Measurements from ENCODE around the gene RALA.

RALA gene

DNA sequence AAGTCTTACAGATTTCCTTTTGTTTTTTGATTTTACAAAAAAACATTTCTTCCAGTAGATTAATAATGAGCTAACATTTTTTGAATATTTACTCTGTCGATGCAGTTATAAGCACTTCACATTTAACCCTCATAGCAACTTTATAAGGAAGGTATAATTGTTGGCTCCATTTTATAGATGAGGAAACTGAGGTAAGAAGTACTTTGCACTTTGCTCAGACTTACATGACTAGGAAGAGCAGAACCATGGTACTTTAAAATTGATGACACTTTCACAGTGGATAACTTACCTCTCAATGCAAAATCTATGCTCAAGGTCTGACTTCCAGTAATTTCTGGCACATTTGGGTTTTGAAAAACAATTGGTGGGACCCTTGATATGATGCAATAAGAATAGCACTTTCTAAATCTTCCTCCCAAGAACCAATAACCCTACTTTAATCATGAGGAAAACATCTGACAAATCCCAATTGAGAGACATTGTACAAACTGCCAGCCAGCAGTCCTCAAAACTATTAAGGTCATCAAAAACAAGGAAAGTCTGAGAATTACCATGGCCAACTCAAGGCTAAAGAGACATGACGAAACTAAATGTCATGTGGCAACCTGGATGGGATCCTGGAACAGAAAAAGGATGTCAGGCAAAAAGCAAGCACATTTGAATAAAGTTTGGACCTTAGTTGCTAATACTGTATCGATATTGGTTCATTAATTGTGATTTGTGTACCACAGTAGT lies 72.6 kb downstream of the RALA start:
- peaks cover 12 to 55% (median 37%) of the 10 kb centered on the region in 4 experiments for H3K36me3 ChIP-seq (ENCODE audit: control insufficient read depth in 4 of 4, insufficient read depth in 4 of 4, low read length in 3 of 4)

DNA sequence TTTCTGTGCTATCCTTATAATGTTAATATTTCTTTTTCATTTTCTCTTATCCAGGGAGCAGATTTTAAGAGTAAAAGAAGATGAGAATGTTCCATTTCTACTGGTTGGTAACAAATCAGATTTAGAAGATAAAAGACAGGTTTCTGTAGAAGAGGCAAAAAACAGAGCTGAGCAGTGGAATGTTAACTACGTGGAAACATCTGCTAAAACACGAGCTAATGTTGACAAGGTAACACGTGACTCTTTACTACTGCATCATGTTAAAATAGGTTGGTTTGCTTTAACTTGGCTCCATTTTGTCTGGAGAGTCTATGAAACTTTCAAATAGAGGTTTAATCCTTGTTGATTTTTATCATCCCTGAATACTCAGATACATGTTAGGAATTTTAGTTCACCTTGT lies 73.3 kb downstream of the RALA start:
- Histone ChIP-seq H3K36me3 (ENCODE audit: control insufficient read depth in 4 of 4, insufficient read depth in 4 of 4, low read length in 3 of 4) (peaks cover 12 to 49% (median 35%) of the 10 kb centered on the region in 4 experiments), H3K4me1 (ENCODE audit: control extremely low read depth in 1 of 4, control insufficient read depth in 4 of 4, insufficient read depth in 4 of 4, low read length in 3 of 4) (peaks cover 6 to 30% (median 19%) of the 10 kb centered on the region in 4 experiments), H3K4me3 (ENCODE audit: control insufficient read depth in 1 of 7, extremely low read depth in 1 of 7, insufficient read depth in 4 of 7, low read depth in 2 of 7, low read length in 6 of 7) (no peak overlapping the region), H3K27me3 (replicated peaks in 2 of 5; ENCODE audit: control insufficient read depth in 4 of 5, insufficient read depth in 5 of 5, low read length in 4 of 5) (no peaks in the 10 kb centered on the region), H3K27ac (ENCODE audit: insufficient read depth in 1 of 2, low read depth in 1 of 2, low read length in 2 of 2, poor library complexity in 1 of 2, severe bottlenecking in 2 of 2) (no peak overlapping the region), H3K9me3 (ENCODE audit: control extremely low read depth in 1 of 5, control insufficient read depth in 4 of 5, insufficient read depth in 2 of 5, low read depth in 1 of 5, low read length in 4 of 5) (no peaks in the 10 kb centered on the region)
- no peak for DNase-seq
- ChIA-PET CTCF (interaction anchor here (1.2 to 2.3 kb wide), 3 partner anchors 14 to 116 kb away, joined by 3 to 8 read pairs (median 4); no protein-coding TSS in a partner anchor), POLR2A (no interaction called here)
- 92% methylated on average over 2 of the region's 3 CpGs for WGBS (ENCODE audit: insufficient coverage)

More for the DNA sequence above, 72.6 kb downstream of the RALA start:
- no peak overlapping the region for H3K4me3 ChIP-seq (ENCODE audit: control insufficient read depth in 1 of 7, extremely low read depth in 1 of 7, insufficient read depth in 4 of 7, low read depth in 2 of 7, low read length in 6 of 7)
- CTCF ChIA-PET, result interaction anchor here (0.8 to 2.3 kb wide), 5 partner anchors 11 to 116 kb away, joined by 3 to 8 read pairs (median 4); no protein-coding TSS in a partner anchor
- H3K27ac ChIP-seq (ENCODE audit: insufficient read depth in 1 of 2, low read depth in 1 of 2, low read length in 2 of 2, poor library complexity in 1 of 2, severe bottlenecking in 2 of 2), result no peak overlapping the region
- 100% methylated on average over 1 of the region's 3 CpGs for WGBS (ENCODE audit: insufficient coverage)
- H3K4me1 ChIP-seq (ENCODE audit: control extremely low read depth in 1 of 4, control insufficient read depth in 4 of 4, insufficient read depth in 4 of 4, low read length in 3 of 4), result peaks cover 5 to 28% (median 18%) of the 10 kb centered on the region in 4 experiments
- DNase-seq, result no peak
- H3K9me3 ChIP-seq (ENCODE audit: control extremely low read depth in 1 of 5, control insufficient read depth in 4 of 5, insufficient read depth in 2 of 5, low read depth in 1 of 5, low read length in 4 of 5), result no peaks in the 10 kb centered on the region
- POLR2A ChIA-PET, result no interaction called here
- no peaks in the 10 kb centered on the region for H3K27me3 ChIP-seq (replicated peaks in 2 of 5; ENCODE audit: control insufficient read depth in 4 of 5, insufficient read depth in 5 of 5, low read length in 4 of 5)

GRCh38 chr7:39697483-39697882 lies 74.1 kb downstream of the RALA start:
- Histone ChIP-seq H3K4me1 (ENCODE audit: control extremely low read depth in 1 of 4, control insufficient read depth in 4 of 4, insufficient read depth in 4 of 4, low read length in 3 of 4) (peaks cover 6 to 30% (median 19%) of the 10 kb centered on the region in 4 experiments), H3K27me3 (replicated peaks in 2 of 5; ENCODE audit: control insufficient read depth in 4 of 5, insufficient read depth in 5 of 5, low read length in 4 of 5) (no peaks in the 10 kb centered on the region), H3K9me3 (ENCODE audit: control extremely low read depth in 1 of 5, control insufficient read depth in 4 of 5, insufficient read depth in 2 of 5, low read depth in 1 of 5, low read length in 4 of 5) (no peaks in the 10 kb centered on the region), H3K27ac (ENCODE audit: insufficient read depth in 1 of 2, low read depth in 1 of 2, low read length in 2 of 2, poor library complexity in 1 of 2, severe bottlenecking in 2 of 2) (peak overlapping the region in 1 of 2 experiments; percentile 16), H3K4me3 (ENCODE audit: control insufficient read depth in 1 of 7, extremely low read depth in 1 of 7, insufficient read depth in 4 of 7, low read depth in 2 of 7, low read length in 6 of 7) (no peak overlapping the region), H3K36me3 (ENCODE audit: control insufficient read depth in 4 of 4, insufficient read depth in 4 of 4, low read length in 3 of 4) (peaks cover 11 to 42% (median 28%) of the 10 kb centered on the region in 4 experiments)
- WGBS (ENCODE audit: insufficient coverage), result 100% methylated on average over 1 of the region's 1 CpG
- DNase-seq, result no peak
- CTCF ChIA-PET, result interaction anchor here (1.2 to 2.3 kb wide), 5 partner anchors 13 to 117 kb away, joined by 3 to 8 read pairs (median 3); no protein-coding TSS in a partner anchor
- POLR2A ChIA-PET, result interaction anchor here (0.6 kb wide), 1 partner anchor 55 kb away, joined by 3 read pairs; no protein-coding TSS in a partner anchor

DNA sequence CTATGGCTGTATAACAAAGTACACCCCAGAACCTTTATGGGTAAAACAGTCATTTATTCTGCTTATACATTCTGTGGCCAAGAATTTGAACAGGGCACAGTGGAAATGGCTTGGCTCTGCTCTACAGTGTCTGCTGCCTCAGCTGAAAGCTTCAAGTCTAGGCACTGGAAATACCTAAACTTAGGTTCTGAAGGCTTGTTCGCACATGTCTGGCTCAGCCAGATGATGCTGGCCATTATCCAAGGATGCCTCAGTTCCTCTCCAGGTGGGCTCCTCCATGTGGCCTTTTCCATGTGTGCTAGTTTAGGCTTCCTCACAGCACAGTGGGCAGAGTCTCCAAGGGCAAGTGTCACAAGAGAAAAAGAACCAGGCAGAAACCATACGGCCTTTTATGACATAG lies 76.8 kb downstream of the RALA start:
- CTCF ChIA-PET, result interaction anchor here (1.1 to 1.9 kb wide), 4 partner anchors 15 to 74 kb away, joined by 3 to 4 read pairs (median 3); no protein-coding TSS in a partner anchor

GRCh38 chr7:39700932-39701331 lies 77.6 kb downstream of the RALA start:
- H3K4me3 ChIP-seq (ENCODE audit: control insufficient read depth in 1 of 7, extremely low read depth in 1 of 7, insufficient read depth in 4 of 7, low read depth in 2 of 7, low read length in 6 of 7), result no peak overlapping the region
- peaks cover 5 to 38% (median 18%) of the 10 kb centered on the region in 4 experiments for H3K36me3 ChIP-seq (ENCODE audit: control insufficient read depth in 4 of 4, insufficient read depth in 4 of 4, low read length in 3 of 4)
- DNase-seq, result peak; percentile 30 to 79 (median 79)

More for the DNA sequence above, 76.8 kb downstream of the RALA start:
- POLR2A ChIA-PET, result interaction anchor here (0.7 kb wide), 1 partner anchor 10 kb away, joined by 3 read pairs; no protein-coding TSS in a partner anchor
- DNase-seq, result no peak
- H3K27me3 ChIP-seq (replicated peaks in 2 of 5; ENCODE audit: control insufficient read depth in 4 of 5, insufficient read depth in 5 of 5, low read length in 4 of 5), result no peaks in the 10 kb centered on the region
- 100% methylated on average over 1 of the region's 2 CpGs for WGBS (ENCODE audit: insufficient coverage)
- H3K9me3 ChIP-seq (ENCODE audit: control extremely low read depth in 1 of 5, control insufficient read depth in 4 of 5, insufficient read depth in 2 of 5, low read depth in 1 of 5, low read length in 4 of 5), result no peaks in the 10 kb centered on the region
- peaks cover 6 to 30% (median 19%) of the 10 kb centered on the region in 4 experiments for H3K4me1 ChIP-seq (ENCODE audit: control extremely low read depth in 1 of 4, control insufficient read depth in 4 of 4, insufficient read depth in 4 of 4, low read length in 3 of 4)
- H3K27ac ChIP-seq (ENCODE audit: insufficient read depth in 1 of 2, low read depth in 1 of 2, low read length in 2 of 2, poor library complexity in 1 of 2, severe bottlenecking in 2 of 2), result no peak overlapping the region
- peaks cover 5 to 42% (median 19%) of the 10 kb centered on the region in 4 experiments for H3K36me3 ChIP-seq (ENCODE audit: control insufficient read depth in 4 of 4, insufficient read depth in 4 of 4, low read length in 3 of 4)
- H3K4me3 ChIP-seq (ENCODE audit: control insufficient read depth in 1 of 7, extremely low read depth in 1 of 7, insufficient read depth in 4 of 7, low read depth in 2 of 7, low read length in 6 of 7), result no peak overlapping the region

GRCh38 chr7:39702133-39702532 lies 78.8 kb downstream of the RALA start:
- Histone ChIP-seq H3K4me1 (ENCODE audit: control extremely low read depth in 1 of 4, control insufficient read depth in 4 of 4, insufficient read depth in 4 of 4, low read length in 3 of 4) (peaks cover 6 to 30% (median 19%) of the 10 kb centered on the region in 4 experiments), H3K36me3 (ENCODE audit: control insufficient read depth in 4 of 4, insufficient read depth in 4 of 4, low read length in 3 of 4) (peaks cover 3 to 28% (median 14%) of the 10 kb centered on the region in 4 experiments), H3K27me3 (replicated peaks in 2 of 5; ENCODE audit: control insufficient read depth in 4 of 5, insufficient read depth in 5 of 5, low read length in 4 of 5) (no peaks in the 10 kb centered on the region), H3K9me3 (ENCODE audit: control extremely low read depth in 1 of 5, control insufficient read depth in 4 of 5, insufficient read depth in 2 of 5, low read depth in 1 of 5, low read length in 4 of 5) (no peaks in the 10 kb centered on the region), H3K4me3 (ENCODE audit: control insufficient read depth in 1 of 7, extremely low read depth in 1 of 7, insufficient read depth in 4 of 7, low read depth in 2 of 7, low read length in 6 of 7) (no peak overlapping the region), H3K27ac (ENCODE audit: insufficient read depth in 1 of 2, low read depth in 1 of 2, low read length in 2 of 2, poor library complexity in 1 of 2, severe bottlenecking in 2 of 2) (no peak overlapping the region)
- DNase-seq, result no peak
- no CpG with 5 or more reads among the region's 4 CpGs for whole genome bisulfite sequencing (ENCODE audit: insufficient coverage)
- CTCF ChIA-PET, result interaction anchor here (0.6 to 2.0 kb wide), 7 partner anchors 9 to 121 kb away, joined by 3 to 5 read pairs (median 3); no protein-coding TSS in a partner anchor
- POLR2A ChIA-PET, result interaction anchor here (0.9 kb wide), 1 partner anchor 33 kb away, joined by 3 read pairs; no protein-coding TSS in a partner anchor

More at GRCh38 chr7:39700932-39701331, 77.6 kb downstream of the RALA start:
- Histone ChIP-seq H3K9me3 (ENCODE audit: control extremely low read depth in 1 of 5, control insufficient read depth in 4 of 5, insufficient read depth in 2 of 5, low read depth in 1 of 5, low read length in 4 of 5) (no peaks in the 10 kb centered on the region), H3K4me1 (ENCODE audit: control extremely low read depth in 1 of 4, control insufficient read depth in 4 of 4, insufficient read depth in 4 of 4, low read length in 3 of 4) (peaks cover 6 to 30% (median 19%) of the 10 kb centered on the region in 4 experiments), H3K27ac (ENCODE audit: insufficient read depth in 1 of 2, low read depth in 1 of 2, low read length in 2 of 2, poor library complexity in 1 of 2, severe bottlenecking in 2 of 2) (no peak overlapping the region), H3K27me3 (replicated peaks in 2 of 5; ENCODE audit: control insufficient read depth in 4 of 5, insufficient read depth in 5 of 5, low read length in 4 of 5) (no peaks in the 10 kb centered on the region)
- 80% methylated on average over 6 of the region's 8 CpGs for WGBS (ENCODE audit: insufficient coverage)
- ChIA-PET POLR2A (interaction anchor here (0.7 kb wide), 1 partner anchor 11 kb away, joined by 3 read pairs; no protein-coding TSS in a partner anchor), CTCF (interaction anchor here (0.9 to 2.0 kb wide), 8 partner anchors 10 to 120 kb away, joined by 3 to 5 read pairs (median 3); no protein-coding TSS in a partner anchor)

Data from common myeloid progenitor, CD34-positive (primary cell).